HepG2 (cell line): Measurements from ENCODE around the gene SLC25A45. TPM values are rescaled to one million over a fixed set of nuclear protein-coding genes. Genes with fewer than 3 reads are reported as not detected.

Source experiments
- ARID2 ChIP-seq: sonication (generic); formaldehyde crosslinking; IDR thresholded peaks from 2 replicates; pipeline ENCODE4 v1.8.1; 2022; ENCODE audit warnings: mild to moderate bottlenecking, missing genetic modification reagents, borderline replicate concordance
- ARNT ChIP-seq: fragments of 450-650 bp; IDR thresholded peaks from 2 replicates; pipeline ENCODE4 v1.6.1; 2017
- ATF1 ChIP-seq: IDR thresholded peaks from 2 replicates; pipeline ENCODE4 v1.6.1; 2016; ENCODE audit warnings: mild to moderate bottlenecking, control low read depth
- ESRRA ChIP-seq: sonication (generic); formaldehyde crosslinking; IDR thresholded peaks from 2 replicates; pipeline ENCODE4 v1.5.1; 2020; ENCODE audit warnings: mild to moderate bottlenecking, low read depth, missing genetic modification reagents
- GTF3A ChIP-seq: sonication (generic); formaldehyde crosslinking; conservative IDR thresholded peaks from 2 replicates; pipeline ENCODE4 v1.4.0; 2020; ENCODE audit warnings: mild to moderate bottlenecking, missing genetic modification reagents
- HDAC6 ChIP-seq: fragments of 200-600 bp; sonication (generic); IDR thresholded peaks from 2 replicates; pipeline ENCODE4 v1.7.0; 2017; ENCODE audit warnings: mild to moderate bottlenecking, antibody characterized with exemption, low read length, low read depth
- PHF8 ChIP-seq: sonication (generic); formaldehyde crosslinking; IDR thresholded peaks from 2 replicates; pipeline ENCODE4 v1.5.0; 2020; ENCODE audit warnings: missing genetic modification reagents
- SIX1 ChIP-seq: sonication (generic); formaldehyde crosslinking; IDR thresholded peaks from 2 replicates; pipeline ENCODE4 v1.4.0; 2020; ENCODE audit warnings: missing genetic modification reagents, borderline replicate concordance
- SNRNP70 ChIP-seq: fragments of 200-400 bp; formaldehyde crosslinking; IDR thresholded peaks from 2 replicates; pipeline ENCODE4 v1.6.1; 2017; ENCODE audit warnings: mild to moderate bottlenecking, low read depth, low read length, moderate library complexity
- SRSF9 ChIP-seq: fragments of 200-400 bp; formaldehyde crosslinking; IDR thresholded peaks from 2 replicates; pipeline ENCODE4 v1.6.1; 2018; ENCODE audit warnings: borderline replicate concordance, mild to moderate bottlenecking, low read depth, low read length; ENCODE audit not compliant: insufficient read depth, poor library complexity, severe bottlenecking
- TARDBP ChIP-seq: sonication (generic); formaldehyde crosslinking; IDR thresholded peaks from 2 replicates; pipeline ENCODE4 v1.8.0; 2022; ENCODE audit warnings: mild to moderate bottlenecking, missing genetic modification reagents
- THYN1 ChIP-seq: sonication (generic); formaldehyde crosslinking; IDR thresholded peaks from 2 replicates; pipeline ENCODE4 v1.8.1; 2023; ENCODE audit warnings: low read depth, mild to moderate bottlenecking, moderate library complexity, missing genetic modification reagents, borderline replicate concordance
- ZFP37 ChIP-seq: sonication (generic); formaldehyde crosslinking; IDR thresholded peaks from 2 replicates; pipeline ENCODE4 v1.4.0; 2020; ENCODE audit warnings: missing genetic modification reagents, borderline replicate concordance
- ZNF124 ChIP-seq: sonication (generic); formaldehyde crosslinking; IDR thresholded peaks from 2 replicates; pipeline ENCODE4 v1.4.0; 2020; ENCODE audit warnings: missing genetic modification reagents
- ZNF30 ChIP-seq: sonication (generic); formaldehyde crosslinking; IDR thresholded peaks from 2 replicates; pipeline ENCODE4 v1.5.0; 2020; ENCODE audit warnings: mild to moderate bottlenecking, missing genetic modification reagents
- ZNF619 ChIP-seq: sonication (generic); formaldehyde crosslinking; IDR thresholded peaks from 2 replicates; pipeline ENCODE4 v1.4.0; 2020; ENCODE audit warnings: mild to moderate bottlenecking, missing genetic modification reagents
- ZNF746 ChIP-seq: sonication (generic); formaldehyde crosslinking; IDR thresholded peaks from 2 replicates; pipeline ENCODE4 v1.8.0; 2022; ENCODE audit warnings: mild to moderate bottlenecking, missing genetic modification reagents
- ZNF792 ChIP-seq: IDR thresholded peaks from 2 replicates; pipeline ENCODE4 v1.6.1; 2016
- ZSCAN25 ChIP-seq: sonication (generic); formaldehyde crosslinking; IDR thresholded peaks from 2 replicates; pipeline ENCODE4 v1.8.0; 2022; ENCODE audit warnings: mild to moderate bottlenecking, missing genetic modification reagents
- polyA plus RNA-seq, 8 experiments: library from polyadenylated mRNA; depleted of rRNA in 3 of 8; stranded (reverse) in 7 of 8; unstranded in 1 of 8; fragments of >200 nt; fragmentation: Illumina TruSeq in 4 of 8; extraction: Trizol in 4 of 8; gene quantifications; 2 replicates each; pipeline versions ENCODE4 v1.2.1 to v1.2.3, GENCODE V29; 2011 to 2016; ENCODE audit warnings: low read depth in 4 of 8, missing spikeins in 1 of 8, mixed read lengths in 1 of 8; ENCODE audit not compliant: insufficient read depth in 1 of 8
- total RNA-seq, 5 experiments: library from RNA; depleted of rRNA; stranded (reverse); fragments of >200 nt; fragmentation: Illumina TruSeq; extraction: Trizol; gene quantifications; 2 replicates each; pipeline ENCODE4 v1.2.3, GENCODE V29; 2016; ENCODE audit warnings: low read depth in 1 of 5
- TF ChIP-seq, protein P1 (sequence below): IDR thresholded peaks from 2 replicates; pipeline ENCODE4 v1.6.1; 2012; ENCODE audit warnings: low read depth, low read length, improper control_type of control experiment
- TF ChIP-seq, protein P2 (sequence below): sonication (generic); formaldehyde crosslinking; IDR thresholded peaks from 2 replicates; pipeline ENCODE4 v1.8.0; 2022; ENCODE audit warnings: mild to moderate bottlenecking, missing genetic modification reagents; ENCODE audit not compliant: insufficient replicate concordance
- TF ChIP-seq, protein P3 (sequence below): sonication (generic); formaldehyde crosslinking; IDR thresholded peaks from 2 replicates; pipeline ENCODE4 v1.9.0; 2022; ENCODE audit warnings: low read depth, missing genetic modification reagents
- TF ChIP-seq, protein P4 (sequence below): sonication (generic); formaldehyde crosslinking; IDR thresholded peaks from 2 replicates; pipeline ENCODE4 v1.4.0; 2020; ENCODE audit warnings: missing genetic modification reagents

The SLC25A45 gene
- total and polyA plus RNA-seq, 2 of the 13 experiments (the other 11 are each of a cell fraction or from before 2014, with no cell fraction given): 1.2 to 3.4 TPM

DNA sequence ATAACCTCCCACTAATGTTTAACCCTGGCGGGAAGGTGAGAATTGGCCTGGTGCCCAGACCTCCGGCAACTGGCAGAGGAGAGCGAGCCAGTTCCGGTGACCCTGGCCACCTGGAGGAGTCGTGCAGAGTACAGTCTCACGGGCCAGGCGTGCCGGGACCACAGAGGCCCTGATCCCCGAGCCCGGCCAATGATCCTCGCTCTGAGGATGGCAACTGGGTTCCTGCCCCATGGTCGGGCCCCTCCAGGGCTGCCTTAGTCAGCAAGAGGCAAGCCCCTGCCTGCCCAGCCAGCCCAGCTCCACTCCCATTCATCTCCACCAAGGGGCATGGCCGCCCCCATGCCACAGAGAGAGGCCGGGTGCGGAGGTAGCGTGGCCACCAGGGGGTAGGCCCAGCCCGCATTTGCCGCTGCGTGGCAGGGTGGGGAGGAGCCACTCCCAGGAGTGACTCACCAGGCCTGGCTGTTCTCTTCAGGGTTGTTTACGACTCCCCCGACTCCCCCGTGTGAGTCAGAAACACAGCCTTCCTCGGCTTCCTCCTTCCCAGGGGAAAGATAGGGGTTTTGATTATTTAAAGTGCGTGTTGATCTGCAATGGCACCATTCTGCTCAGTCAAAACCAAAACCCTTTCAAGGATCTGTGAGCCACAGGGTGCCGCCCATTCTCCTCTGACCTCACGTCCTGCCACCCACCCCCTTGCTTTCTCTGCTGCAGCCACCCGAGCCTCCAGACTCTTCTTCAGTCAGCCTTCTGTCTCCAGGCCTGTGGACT, at the start of gene SLC25A45 (continued):
- TF ChIP-seq ZNF619 (CRISPR knock-in tag) (peak; percentile 95), ESRRA (CRISPR knock-in tag) (peak; percentile 86; the same call in 1 of the 2 replicates), ARID2 (CRISPR knock-in tag) (peak; percentile 78; the same call in 1 of the 2 replicates), ZSCAN25 (CRISPR knock-in tag) (peak; percentile 42), ZNF792 (CRISPR knock-in tag) (peak; percentile 79), TARDBP (peak; percentile 92), ZNF746 (CRISPR knock-in tag) (peak; percentile 91), SRSF9 (no peak), THYN1 (CRISPR knock-in tag) (no peak), ZFP37 (CRISPR knock-in tag) (0 out of 2 replicates have a peak, but pooled peaks have one; percentile 41), ZNF124 (CRISPR knock-in tag) (peak; percentile 74; the same call in 1 of the 2 replicates), PHF8 (CRISPR knock-in tag) (peak; percentile 86), GTF3A (no peak; the same call in 1 of the 2 replicates), SNRNP70 (no peak), ARNT (no peak), ATF1 (no peak), HDAC6 (no peak), ZNF30 (CRISPR knock-in tag) (no peak), SIX1 (0 out of 2 replicates have a peak, but pooled peaks have one; percentile 6)
- TF ChIP-seq, protein P1, sequence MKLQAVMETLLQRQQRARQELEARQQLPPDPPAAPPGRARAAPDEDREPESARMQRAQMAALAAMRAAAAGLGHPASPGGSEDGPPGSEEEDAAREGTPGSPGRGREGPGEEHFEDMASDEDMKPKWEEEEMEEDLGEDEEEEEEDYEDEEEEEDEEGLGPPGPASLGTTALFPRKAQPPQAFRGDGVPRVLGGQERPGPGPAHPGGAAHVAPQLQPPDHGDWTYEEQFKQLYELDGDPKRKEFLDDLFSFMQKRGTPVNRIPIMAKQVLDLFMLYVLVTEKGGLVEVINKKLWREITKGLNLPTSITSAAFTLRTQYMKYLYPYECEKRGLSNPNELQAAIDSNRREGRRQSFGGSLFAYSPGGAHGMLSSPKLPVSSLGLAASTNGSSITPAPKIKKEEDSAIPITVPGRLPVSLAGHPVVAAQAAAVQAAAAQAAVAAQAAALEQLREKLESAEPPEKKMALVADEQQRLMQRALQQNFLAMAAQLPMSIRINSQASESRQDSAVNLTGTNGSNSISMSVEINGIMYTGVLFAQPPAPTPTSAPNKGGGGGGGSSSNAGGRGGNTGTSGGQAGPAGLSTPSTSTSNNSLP: no peak
- TF ChIP-seq, protein P2, sequence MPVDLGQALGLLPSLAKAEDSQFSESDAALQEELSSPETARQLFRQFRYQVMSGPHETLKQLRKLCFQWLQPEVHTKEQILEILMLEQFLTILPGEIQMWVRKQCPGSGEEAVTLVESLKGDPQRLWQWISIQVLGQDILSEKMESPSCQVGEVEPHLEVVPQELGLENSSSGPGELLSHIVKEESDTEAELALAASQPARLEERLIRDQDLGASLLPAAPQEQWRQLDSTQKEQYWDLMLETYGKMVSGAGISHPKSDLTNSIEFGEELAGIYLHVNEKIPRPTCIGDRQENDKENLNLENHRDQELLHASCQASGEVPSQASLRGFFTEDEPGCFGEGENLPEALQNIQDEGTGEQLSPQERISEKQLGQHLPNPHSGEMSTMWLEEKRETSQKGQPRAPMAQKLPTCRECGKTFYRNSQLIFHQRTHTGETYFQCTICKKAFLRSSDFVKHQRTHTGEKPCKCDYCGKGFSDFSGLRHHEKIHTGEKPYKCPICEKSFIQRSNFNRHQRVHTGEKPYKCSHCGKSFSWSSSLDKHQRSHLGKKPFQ (CRISPR knock-in tag): peak; percentile 99
- TF ChIP-seq, protein P3, sequence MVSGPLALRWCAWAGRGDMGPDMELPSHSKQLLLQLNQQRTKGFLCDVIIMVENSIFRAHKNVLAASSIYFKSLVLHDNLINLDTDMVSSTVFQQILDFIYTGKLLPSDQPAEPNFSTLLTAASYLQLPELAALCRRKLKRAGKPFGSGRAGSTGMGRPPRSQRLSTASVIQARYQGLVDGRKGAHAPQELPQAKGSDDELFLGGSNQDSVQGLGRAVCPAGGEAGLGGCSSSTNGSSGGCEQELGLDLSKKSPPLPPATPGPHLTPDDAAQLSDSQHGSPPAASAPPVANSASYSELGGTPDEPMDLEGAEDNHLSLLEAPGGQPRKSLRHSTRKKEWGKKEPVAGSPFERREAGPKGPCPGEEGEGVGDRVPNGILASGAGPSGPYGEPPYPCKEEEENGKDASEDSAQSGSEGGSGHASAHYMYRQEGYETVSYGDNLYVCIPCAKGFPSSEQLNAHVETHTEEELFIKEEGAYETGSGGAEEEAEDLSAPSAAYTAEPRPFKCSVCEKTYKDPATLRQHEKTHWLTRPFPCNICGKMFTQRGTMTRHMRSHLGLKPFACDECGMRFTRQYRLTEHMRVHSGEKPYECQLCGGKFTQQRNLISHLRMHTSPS (CRISPR knock-in tag): peak; percentile 98
- TF ChIP-seq, protein P4, sequence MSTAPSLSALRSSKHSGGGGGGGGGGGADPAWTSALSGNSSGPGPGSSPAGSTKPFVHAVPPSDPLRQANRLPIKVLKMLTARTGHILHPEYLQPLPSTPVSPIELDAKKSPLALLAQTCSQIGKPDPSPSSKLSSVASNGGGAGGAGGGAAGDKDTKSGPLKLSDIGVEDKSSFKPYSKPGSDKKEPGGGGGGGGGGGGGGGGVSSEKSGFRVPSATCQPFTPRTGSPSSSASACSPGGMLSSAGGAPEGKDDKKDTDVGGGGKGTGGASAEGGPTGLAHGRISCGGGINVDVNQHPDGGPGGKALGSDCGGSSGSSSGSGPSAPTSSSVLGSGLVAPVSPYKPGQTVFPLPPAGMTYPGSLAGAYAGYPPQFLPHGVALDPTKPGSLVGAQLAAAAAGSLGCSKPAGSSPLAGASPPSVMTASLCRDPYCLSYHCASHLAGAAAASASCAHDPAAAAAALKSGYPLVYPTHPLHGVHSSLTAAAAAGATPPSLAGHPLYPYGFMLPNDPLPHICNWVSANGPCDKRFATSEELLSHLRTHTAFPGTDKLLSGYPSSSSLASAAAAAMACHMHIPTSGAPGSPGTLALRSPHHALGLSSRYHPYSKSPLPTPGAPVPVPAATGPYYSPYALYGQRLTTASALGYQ (CRISPR knock-in tag): no peak; the same call in 1 of the 2 replicates
